Activated T-helper 17 cell treated with anti-CD3 and anti-CD28 coated beads, Interleukin-2, amount 50 U/mL, for 72 hours (primary cell): ENCODE data around the gene ACTRT2. TPM values are rescaled to one million over a fixed set of nuclear protein-coding genes. Genes with fewer than 3 reads are reported as not detected.

Source experiments
- ATAC-seq: fragments of 150-1000 bp; cut with Tn5 transposase; replicated peaks from 2 replicates; pipeline ENCODE4 v1.10.0; 2021; ENCODE audit warnings: mild to moderate bottlenecking, moderate library complexity
- H3K27ac Mint-ChIP-seq: one replicate; pipeline ENCODE4 v1.8.0; 2022; ENCODE audit warnings: mixed read lengths
- H3K27me3 Mint-ChIP-seq: one replicate; pipeline ENCODE4 v1.8.0; 2022; ENCODE audit warnings: mixed read lengths
- H3K36me3 Mint-ChIP-seq: one replicate; pipeline ENCODE4 v1.8.0; 2022; ENCODE audit warnings: low read depth, mild to moderate bottlenecking, mixed read lengths
- H3K4me1 Mint-ChIP-seq: one replicate; pipeline ENCODE4 v1.8.0; 2022; ENCODE audit warnings: mixed read lengths
- H3K4me3 Mint-ChIP-seq: one replicate; pipeline ENCODE4 v1.8.0; 2022; ENCODE audit warnings: mild to moderate bottlenecking, mixed read lengths
- H3K9me3 Mint-ChIP-seq: one replicate; pipeline ENCODE4 v1.8.0; 2022; ENCODE audit warnings: mixed read lengths
- total RNA-seq, 2 donors: library from RNA; stranded (reverse); gene quantifications; one replicate each; pipeline ENCODE4 v1.2.3, GENCODE V29; 2022

The ACTRT2 gene
- total RNA-seq, 2 donors from 2014 or later, result not detected

DNA sequence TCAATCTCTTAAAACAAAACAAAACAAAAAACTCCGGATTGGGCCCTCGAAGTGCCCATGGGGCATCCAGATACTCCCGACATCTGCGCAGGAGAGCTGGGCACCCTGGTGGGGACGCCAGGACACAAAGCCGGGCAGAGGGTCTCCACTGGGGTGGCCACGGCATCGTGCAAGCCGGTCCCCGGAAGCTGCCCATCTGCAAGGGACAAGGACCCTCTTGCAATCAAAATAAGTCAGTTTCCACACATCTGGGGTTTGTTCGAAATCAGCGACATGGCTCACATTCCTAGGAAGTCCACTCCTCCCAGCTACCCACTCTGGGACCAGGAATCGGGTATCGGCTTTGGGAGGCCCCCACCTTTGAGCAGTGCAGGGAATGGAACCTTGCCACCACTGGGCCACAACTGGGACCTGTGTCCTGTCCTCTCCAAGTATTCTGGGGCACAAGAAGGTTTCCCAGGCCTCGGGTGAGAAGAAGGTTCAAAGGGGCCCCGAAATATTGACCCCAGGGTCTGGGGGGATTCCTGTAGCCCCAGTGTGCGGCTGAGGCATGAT is 43.1 kb downstream of the ACTRT2 start:
- no peak for ATAC-seq
- no peak overlapping the region for H3K4me3 Mint-ChIP-seq

DNA sequence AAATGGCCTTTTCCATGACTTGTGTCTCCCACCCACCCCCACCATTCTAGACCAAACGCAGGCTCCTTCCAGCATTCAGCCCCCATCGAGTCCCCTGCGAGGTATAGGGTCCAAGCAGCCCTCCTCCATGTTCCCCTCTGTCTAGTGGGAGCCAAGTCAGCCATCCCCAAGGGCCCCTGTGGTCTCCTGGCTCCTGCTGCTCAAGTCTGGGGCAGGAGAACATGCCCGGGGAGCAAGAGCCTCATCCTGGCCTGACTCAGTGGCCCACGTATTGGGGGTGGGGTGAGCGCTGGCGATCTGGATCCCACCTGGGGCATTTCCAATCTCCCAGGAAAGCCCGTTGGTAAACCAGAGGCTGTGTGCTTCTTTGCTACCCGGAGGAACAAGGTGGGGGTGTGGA is 43.6 kb downstream of the ACTRT2 start:
- H3K27ac Mint-ChIP-seq, result no peak overlapping the region
- no peaks in the 10 kb centered on the region for H3K9me3 Mint-ChIP-seq
- H3K36me3 Mint-ChIP-seq, result no peaks in the 10 kb centered on the region
- no peak overlapping the region for H3K4me3 Mint-ChIP-seq
- H3K4me1 Mint-ChIP-seq, result no peaks in the 10 kb centered on the region
- H3K27me3 Mint-ChIP-seq, result peaks cover 3% of the 10 kb centered on the region
- no peak for ATAC-seq

More for the DNA sequence above, 43.1 kb downstream of the ACTRT2 start:
- Mint-ChIP-seq H3K36me3 (no peaks in the 10 kb centered on the region), H3K27me3 (peaks cover 3% of the 10 kb centered on the region), H3K9me3 (no peaks in the 10 kb centered on the region), H3K27ac (no peak overlapping the region), H3K4me1 (no peaks in the 10 kb centered on the region)

DNA sequence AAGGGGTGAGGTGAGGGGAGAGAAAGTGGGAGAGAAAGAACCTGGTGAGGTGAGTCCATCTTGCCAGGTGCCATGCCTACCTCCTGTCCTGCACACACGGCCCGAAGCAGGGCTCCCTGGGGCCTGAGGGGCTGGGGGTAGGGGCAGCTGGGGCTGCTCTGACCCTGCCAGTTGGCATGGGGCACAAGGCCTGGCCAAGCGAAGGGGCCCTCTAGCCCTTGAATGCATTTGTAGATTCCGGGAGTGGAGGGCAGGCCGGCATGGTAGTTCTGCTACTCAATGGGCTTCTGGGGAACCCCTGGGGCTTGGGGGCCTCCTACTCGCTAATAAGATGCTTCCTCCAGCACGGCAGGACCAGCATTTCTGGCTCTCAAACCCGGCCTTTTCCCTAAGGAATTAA is 44.1 kb downstream of the ACTRT2 start:
- no peak overlapping the region for H3K27ac Mint-ChIP-seq
- no peaks in the 10 kb centered on the region for H3K9me3 Mint-ChIP-seq
- H3K27me3 Mint-ChIP-seq, result peaks cover 3% of the 10 kb centered on the region
- no peaks in the 10 kb centered on the region for H3K4me1 Mint-ChIP-seq
- no peak overlapping the region for H3K4me3 Mint-ChIP-seq
- no peak for ATAC-seq
- H3K36me3 Mint-ChIP-seq, result no peaks in the 10 kb centered on the region

DNA sequence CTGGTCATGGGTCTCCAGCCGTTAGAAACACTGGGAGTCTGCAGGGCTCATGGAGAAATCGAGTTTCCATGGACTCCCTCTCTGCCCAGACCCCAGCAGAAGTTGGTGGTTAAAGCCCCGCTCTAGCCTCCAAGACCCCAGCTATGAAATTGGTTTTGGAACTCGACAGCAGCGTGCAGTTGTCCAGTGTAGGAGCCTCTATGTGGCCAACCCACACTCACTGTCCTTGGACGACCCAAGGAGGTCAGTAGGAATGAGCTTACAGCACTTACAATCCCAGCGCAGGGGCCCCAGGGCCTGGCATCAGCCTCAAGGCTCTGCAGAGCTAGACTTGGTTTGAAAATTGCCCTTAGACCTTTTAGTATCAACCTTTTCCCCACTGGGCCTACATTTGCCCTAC is 44.5 kb downstream of the ACTRT2 start:
- Mint-ChIP-seq H3K4me1 (no peaks in the 10 kb centered on the region), H3K4me3 (no peak overlapping the region), H3K9me3 (no peaks in the 10 kb centered on the region), H3K27me3 (peaks cover 3% of the 10 kb centered on the region), H3K27ac (no peak overlapping the region), H3K36me3 (no peaks in the 10 kb centered on the region)
- ATAC-seq, result no peak

DNA sequence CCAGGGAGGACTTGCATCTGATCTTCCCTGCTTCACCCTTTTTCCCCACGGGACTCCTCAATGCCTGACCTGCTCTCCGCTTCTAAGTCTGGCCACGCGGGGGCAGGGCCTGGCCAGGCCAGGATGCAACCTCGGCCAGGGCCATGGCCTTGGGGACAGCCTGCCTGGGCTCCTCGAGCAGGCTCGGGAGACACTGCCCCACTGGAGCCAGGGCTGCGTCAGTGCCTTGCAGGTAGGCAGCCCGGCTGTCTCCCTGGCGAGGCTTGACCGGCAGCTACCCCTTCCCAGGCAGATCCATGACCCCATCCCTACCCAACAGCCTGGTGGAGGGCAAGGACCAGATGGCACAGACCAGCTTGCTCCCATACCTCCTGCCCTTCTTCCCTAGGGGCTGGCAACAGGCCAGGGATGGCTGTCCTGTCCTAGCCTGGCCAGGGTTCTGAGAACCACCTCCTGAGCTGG is 45.0 kb downstream of the ACTRT2 start:
- peaks cover 3% of the 10 kb centered on the region for H3K27me3 Mint-ChIP-seq
- no peaks in the 10 kb centered on the region for H3K9me3 Mint-ChIP-seq
- no peak for ATAC-seq
- H3K36me3 Mint-ChIP-seq, result no peaks in the 10 kb centered on the region
- H3K4me1 Mint-ChIP-seq, result no peaks in the 10 kb centered on the region
- no peak overlapping the region for H3K27ac Mint-ChIP-seq
- no peak overlapping the region for H3K4me3 Mint-ChIP-seq

DNA sequence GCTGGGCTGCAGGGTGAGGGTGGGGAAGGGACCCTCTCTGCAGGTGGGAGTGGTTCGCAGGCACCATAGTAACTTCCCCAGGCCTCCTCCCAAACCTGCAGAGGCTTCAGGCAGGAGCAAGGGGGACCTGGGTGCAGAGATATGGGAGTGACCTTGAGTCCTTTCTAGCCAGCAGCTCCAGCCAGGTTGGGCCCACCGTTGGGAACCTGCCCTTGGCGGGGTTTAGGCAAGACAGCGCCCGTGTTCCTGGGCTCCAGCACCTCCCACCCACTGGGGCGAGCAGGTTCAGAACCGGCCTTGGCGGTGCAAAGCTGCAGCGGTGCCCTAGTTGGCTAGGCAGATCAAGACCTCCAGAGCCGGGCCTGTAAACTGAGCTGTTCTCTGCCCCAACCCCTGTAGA is 45.6 kb downstream of the ACTRT2 start:
- Mint-ChIP-seq H3K9me3 (no peaks in the 10 kb centered on the region), H3K27ac (no peak overlapping the region), H3K36me3 (no peaks in the 10 kb centered on the region), H3K4me1 (no peaks in the 10 kb centered on the region), H3K4me3 (no peak overlapping the region), H3K27me3 (peaks cover 3% of the 10 kb centered on the region)
- ATAC-seq, result no peak

DNA sequence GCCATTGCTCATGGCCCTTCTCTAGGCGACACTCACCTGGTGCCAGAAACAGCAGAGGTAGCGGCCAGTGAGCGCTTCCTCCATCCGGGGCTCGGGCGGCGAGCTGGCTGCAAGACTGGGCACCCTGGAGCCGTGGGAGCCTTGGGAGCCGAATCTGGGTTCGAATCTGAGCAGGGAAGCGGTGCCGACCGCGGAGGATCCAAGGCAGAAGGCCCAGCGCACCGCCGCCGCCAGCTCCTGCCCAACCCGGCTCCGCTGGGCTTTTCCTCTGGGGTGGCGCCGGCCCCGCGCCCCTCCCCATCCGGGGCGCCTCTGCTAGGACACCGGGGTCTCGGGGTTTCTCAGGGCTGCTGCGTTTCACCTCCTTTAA is 46.0 kb downstream of the ACTRT2 start:
- Mint-ChIP-seq H3K4me3 (no peak overlapping the region), H3K4me1 (no peaks in the 10 kb centered on the region), H3K9me3 (no peaks in the 10 kb centered on the region), H3K27ac (no peak overlapping the region), H3K27me3 (peaks cover 4% of the 10 kb centered on the region), H3K36me3 (no peaks in the 10 kb centered on the region)
- no peak for ATAC-seq

DNA sequence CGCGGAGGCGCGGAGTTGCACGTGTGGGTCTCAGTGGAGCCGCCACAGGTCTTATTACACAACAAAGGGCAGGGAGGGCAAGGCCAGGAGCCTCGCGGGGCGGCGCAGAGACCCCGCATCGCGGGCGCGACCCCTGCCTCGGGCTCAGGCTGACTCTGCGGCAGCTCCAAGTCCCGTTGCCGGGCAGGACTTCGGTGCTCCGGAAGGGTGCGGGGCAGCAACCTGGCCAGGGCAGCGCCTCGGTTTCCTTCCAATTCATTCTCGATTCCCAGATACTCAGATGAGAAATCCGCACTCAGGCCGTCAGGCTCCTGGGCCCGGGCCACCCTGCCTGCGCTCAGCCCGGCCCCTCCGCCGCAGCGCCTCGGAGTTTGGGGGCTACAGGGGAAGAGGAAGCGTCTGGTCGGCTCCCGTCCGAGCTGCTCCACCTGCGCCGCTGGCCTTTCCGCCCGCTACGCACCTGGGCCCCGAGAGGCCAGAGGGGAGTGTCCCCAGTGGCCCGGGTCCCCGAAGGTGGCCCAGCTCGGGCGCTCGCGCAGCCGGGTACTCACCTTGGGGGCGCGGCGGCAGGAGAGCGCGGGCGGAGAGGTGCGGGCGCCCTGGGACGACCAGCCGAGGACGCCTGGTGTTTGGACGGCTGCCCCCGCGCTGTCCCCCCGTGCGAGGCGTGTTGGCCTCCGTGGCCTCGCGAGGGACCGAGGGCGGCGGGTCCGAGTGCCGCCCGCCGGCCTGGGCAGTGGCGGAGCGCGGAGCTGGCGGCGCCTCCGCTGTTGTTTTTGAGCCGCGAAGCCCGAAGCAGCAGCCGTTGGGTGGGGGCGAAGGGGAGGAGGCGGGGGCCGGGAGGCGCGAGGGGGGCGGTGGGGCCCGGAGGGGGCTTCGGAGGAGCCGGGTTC is 46.6 kb downstream of the ACTRT2 start:
- no peaks in the 10 kb centered on the region for H3K36me3 Mint-ChIP-seq
- peaks cover 6% of the 10 kb centered on the region for H3K27me3 Mint-ChIP-seq
- H3K9me3 Mint-ChIP-seq, result no peaks in the 10 kb centered on the region
- H3K27ac Mint-ChIP-seq, result no peak overlapping the region
- H3K4me3 Mint-ChIP-seq, result no peak overlapping the region
- no peak for ATAC-seq
- no peaks in the 10 kb centered on the region for H3K4me1 Mint-ChIP-seq

DNA sequence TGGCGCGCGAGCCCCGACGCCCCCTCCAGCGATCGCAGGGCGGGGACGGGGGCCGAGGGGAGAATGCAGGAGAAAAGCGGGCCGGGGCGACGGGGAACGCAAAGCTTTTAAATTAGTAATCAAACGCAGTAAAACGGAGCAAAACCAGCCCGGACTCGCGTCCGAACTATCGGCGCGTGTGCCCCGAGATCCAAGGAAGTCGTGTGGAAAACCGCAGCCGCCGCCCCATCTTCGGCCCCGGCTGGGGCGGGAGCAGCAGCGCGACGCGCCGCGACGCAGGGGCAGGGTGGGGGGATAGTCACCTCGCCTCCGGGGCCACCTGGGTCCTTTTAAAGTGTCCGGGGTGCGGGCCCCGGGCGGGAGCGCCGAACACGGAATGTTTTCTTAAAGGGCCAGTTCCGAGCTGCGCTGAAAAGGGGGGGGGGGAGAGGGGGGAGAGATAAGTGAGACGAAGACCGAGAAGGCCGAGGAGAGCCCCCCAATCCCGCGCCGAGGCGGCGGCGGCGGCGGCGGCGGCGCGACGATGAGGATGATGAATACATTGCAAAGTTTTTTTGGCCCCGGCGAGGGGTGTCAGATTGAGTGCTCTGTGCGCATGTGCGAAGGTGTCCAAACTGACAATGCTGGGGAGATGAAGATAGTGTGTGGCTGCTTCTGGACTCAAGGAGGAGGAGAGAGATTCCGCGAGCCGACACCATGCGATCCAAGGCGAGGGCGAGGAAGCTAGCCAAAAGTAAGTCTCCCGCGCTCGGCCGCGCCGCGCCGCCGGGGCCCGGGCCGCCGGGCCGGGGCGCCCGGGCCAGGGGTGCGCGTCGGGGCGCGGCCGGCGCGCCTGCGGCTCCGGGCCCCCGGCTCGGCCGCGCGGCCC is 47.5 kb downstream of the ACTRT2 start, which contains the start of gene PRDM16:
Gene PRDM16, plus strand, starts transcription at position 640 of the 868 bp plus-strand sequence. Its CDS starts 57 bp downstream, at position 697.
- Mint-ChIP-seq H3K27me3 (peaks cover 6% of the 10 kb centered on the region), H3K9me3 (no peaks in the 10 kb centered on the region), H3K4me1 (no peaks in the 10 kb centered on the region), H3K36me3 (no peaks in the 10 kb centered on the region), H3K4me3 (peak within 1 kb of the TSS; percentile 47), H3K27ac (no peak within 1 kb of the TSS)
- ATAC-seq, result no peak

DNA sequence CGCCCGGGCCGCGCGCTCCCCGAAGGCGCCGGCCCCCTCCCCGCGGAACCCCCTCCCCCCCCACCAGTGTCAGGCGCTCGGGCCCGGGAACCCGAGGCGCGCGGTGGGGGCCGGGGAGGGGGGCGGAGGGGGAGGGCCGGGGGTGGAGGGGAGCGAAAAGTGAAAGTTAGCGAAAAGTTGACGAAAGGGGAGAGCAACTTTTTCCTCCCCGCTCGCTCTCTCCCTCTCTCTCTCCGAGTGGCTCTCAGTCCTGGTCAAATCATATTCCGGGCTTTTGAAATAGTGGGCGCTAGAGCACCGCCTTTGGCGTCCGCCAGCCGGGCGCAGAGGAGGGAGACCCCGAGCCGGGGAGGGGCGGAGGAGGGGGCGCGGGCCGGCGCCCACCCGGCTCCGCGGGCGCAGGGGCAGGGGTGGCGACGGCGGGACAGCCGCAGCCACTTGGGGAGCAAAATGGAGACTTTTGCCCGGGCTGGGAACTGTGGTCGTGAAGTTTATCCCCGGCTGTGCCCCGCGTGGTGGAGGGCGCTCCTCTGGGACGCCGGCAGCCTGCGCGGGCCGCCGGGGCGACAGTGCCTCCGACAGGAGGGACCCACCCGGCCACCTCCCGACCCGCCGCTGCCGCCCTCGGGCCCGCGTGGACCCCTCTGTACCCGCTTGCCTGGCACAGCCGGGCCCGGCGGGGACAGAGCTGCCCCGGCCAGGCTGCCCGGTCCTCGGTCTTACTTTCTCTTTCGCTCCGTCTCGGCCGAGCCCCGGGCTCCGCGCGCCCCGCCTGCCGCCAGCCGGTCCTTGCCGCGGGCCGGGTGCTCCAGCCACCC is 48.4 kb downstream of the ACTRT2 start:
- H3K9me3 Mint-ChIP-seq, result no peaks in the 10 kb centered on the region
- no peak for ATAC-seq
- peak overlapping the region; percentile 47 for H3K4me3 Mint-ChIP-seq
- H3K27ac Mint-ChIP-seq, result no peak overlapping the region
- H3K27me3 Mint-ChIP-seq, result peaks cover 6% of the 10 kb centered on the region
- no peaks in the 10 kb centered on the region for H3K36me3 Mint-ChIP-seq
- H3K4me1 Mint-ChIP-seq, result no peaks in the 10 kb centered on the region

DNA sequence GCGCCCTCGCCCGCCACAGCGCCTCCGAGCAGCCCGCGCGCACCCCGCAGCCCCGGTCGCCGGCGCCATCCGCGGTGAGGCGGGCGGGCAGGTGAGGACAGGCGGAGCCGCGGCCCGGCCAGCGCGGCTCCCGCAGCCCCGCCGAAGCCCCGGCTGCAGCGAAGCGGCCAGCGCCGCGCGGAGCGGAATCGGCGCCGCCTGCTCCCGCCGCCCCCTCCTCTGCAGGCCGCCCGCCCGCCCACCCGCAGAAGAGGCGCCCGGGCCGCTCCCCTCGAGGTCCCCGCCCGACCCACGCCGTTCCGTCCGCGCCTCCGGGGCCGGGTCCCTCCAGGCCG is 49.0 kb downstream of the ACTRT2 start:
- no peaks in the 10 kb centered on the region for H3K36me3 Mint-ChIP-seq
- H3K4me1 Mint-ChIP-seq, result no peaks in the 10 kb centered on the region
- ATAC-seq, result no peak
- H3K9me3 Mint-ChIP-seq, result no peaks in the 10 kb centered on the region
- H3K27ac Mint-ChIP-seq, result no peak overlapping the region
- H3K27me3 Mint-ChIP-seq, result peaks cover 3% of the 10 kb centered on the region
- no peak overlapping the region for H3K4me3 Mint-ChIP-seq

DNA sequence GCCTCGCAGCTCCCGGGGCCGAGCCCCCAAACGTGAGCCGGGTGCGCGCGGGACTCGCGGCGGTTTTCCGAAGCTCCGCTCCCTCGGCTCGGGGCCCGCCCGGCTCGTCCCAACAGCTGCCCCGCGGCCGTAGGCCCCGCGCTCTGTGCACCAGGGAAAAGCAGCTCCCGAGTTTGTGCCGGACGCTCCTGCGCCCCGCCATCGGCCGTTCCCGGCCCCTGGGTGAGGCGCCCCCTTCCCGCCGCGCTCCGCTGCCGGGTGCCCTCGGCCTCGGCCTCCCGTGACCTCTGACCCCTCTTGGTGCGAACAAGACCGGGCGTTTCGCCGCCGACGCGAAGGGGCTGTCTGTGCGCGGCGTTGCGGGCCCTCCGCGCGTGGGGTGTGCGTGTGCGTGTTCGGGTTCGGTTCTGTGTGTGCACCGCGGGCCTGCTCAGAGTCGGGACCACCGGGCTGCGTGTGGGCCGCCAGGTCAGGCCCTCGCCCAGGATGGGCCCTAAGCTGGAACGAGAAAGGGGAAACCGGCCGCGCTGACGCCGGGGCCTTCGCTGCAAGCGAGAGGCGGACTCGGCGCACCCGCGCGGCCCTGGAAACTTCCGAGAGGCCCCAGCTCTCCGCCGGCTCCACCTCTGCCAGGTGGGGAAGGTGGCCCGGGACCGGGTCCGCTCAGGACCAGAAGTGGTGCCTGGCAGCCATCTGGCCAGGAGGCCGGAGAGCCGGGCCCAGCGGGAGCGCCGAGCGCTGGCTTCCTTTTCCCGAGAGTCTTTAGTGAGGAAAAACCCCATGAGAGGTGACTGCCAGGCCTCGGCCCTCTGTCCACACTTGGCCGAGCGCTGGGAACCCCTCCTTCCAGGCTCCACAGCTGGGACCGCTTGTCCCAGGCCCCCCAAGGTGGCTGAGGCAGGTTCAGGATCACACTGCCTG is 49.6 kb downstream of the ACTRT2 start:
- no peaks in the 10 kb centered on the region for H3K36me3 Mint-ChIP-seq
- H3K9me3 Mint-ChIP-seq, result no peaks in the 10 kb centered on the region
- ATAC-seq, result no peak
- H3K27ac Mint-ChIP-seq, result no peak overlapping the region
- H3K4me1 Mint-ChIP-seq, result no peaks in the 10 kb centered on the region
- H3K4me3 Mint-ChIP-seq, result no peak overlapping the region
- peaks cover 3% of the 10 kb centered on the region for H3K27me3 Mint-ChIP-seq
